ENCODE data around the gene ATP2B3.
A peak's percentile ranks its signal among the peaks of the same experiment; 100 is the strongest.

The ATP2B3 gene

GRCh38 chrX:153564047-153564606 is 46.7 kb downstream of the ATP2B3 start:
- no peak for DNase-seq (ENCODE audit: low read depth in 2 of 3, low spot score in 2 of 3)

- DNase-seq (ENCODE audit: low read depth in 2 of 3, low spot score in 2 of 3), result no peak
Measured at GRCh38 chrX:153565996-153566580, 48.6 kb downstream of the ATP2B3 start.

DNA sequence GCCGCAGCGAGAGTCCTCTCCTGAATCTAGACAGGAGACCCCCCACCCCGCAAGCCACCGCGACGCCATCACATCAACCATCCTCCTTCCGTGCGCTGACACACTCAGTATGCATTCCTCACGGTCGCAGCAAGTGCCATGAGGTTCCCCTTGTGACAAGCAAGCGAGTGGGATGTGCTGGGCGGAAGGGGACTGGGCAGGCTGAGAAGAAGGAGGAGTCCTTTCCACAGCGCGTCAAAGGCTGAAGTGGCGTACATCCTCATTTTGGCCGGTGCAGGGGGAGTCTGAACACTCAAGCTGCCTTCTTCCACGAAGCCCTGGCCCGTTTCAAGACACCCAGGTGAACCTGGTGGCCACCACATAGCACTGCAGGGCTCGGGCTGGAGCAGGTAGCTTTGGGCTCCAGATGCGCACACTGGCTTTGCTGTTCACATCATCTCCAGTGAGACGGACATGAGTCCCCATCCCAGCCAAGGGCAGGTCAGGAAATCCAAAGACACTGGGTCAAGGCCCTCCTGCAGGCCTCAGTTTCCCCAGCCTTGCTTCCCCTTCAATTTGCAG is 51.1 kb downstream of the ATP2B3 start:
- DNase-seq (ENCODE audit: low read depth in 2 of 3, low spot score in 2 of 3), result no peak

DNA sequence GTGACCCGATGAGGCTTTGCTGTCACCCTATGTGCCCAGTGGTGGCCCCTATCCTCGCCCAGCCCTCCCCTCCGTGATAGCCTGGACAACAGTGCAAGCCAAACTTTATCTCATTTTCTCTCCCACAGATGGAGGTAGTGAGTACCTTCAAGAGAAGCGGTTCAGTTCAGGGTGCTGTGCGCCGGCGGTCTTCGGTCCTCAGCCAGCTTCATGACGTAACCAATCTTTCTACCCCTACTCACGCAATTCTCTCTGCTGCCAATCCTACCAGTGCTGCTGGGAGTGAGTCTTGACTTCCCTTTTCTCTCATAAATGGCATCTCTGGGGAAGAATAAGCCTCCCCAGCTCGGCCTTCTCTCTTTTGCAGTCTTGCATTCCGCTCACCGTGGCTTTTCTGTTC is 52.0 kb downstream of the ATP2B3 start:
- no peak for DNase-seq (ENCODE audit: low read depth in 2 of 3, low spot score in 2 of 3)

- DNase-seq (ENCODE audit: low read depth in 2 of 3, low spot score in 2 of 3), result no peak
Measured at GRCh38 chrX:153571534-153571908, 54.1 kb downstream of the ATP2B3 start.

DNA sequence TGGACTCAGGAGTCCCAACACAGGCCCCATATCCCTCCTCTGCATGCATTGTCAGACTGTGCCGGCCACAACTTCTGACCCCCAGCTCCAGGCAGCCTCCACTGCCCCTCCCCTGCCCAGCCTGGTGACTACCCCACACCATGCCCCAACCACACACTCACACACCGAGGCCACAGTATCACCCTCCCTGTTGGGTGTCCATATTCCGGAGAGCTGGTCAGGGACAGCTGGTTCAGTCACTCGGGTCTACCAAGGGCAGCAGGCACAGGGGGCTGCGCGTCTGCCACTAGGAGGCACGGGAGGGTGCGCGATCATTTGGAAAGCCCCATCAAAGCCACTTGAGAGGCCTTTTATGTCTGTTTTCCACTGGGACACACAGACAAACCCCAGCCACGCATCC is 55.2 kb downstream of the ATP2B3 start:
- DNase-seq (ENCODE audit: low read depth in 2 of 3, low spot score in 2 of 3), result no peak

GRCh38 chrX:153573984-153574383 is 56.5 kb downstream of the ATP2B3 start:
- no peak for DNase-seq (ENCODE audit: low read depth in 2 of 3, low spot score in 2 of 3)

DNA sequence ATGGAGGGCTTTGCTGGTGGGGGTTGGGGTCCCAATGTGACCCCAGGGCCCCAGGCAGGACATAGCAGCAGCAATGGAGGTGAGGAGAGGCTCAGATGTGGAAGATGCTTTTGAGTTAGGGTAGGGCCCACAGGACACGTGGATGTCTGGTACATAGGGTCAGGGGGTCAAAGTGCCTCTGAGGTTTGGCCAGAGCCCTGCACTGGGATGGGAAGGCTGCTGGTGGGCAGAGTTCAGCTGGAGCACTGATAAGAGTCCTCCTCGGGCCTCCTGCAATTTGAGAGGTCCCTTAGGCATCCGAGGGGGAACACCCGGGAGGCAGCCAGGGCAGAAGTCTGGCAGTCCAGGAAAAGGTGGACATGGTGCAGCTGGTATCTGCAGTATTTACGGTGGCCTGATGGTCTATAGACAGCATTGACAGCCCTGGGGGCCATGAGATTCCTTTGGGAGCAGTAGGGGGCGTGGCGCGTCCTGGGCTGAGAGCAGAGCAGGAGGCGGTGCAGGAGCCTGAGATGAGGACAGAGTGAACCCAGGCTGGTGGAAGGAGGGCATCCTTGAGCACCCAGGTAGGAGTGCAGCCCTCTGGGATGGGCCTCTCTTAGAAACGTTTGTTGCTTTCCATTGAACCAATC is 58.9 kb downstream of the ATP2B3 start:
- DNase-seq (ENCODE audit: low read depth in 2 of 3, low spot score in 2 of 3), result no peak

DNA sequence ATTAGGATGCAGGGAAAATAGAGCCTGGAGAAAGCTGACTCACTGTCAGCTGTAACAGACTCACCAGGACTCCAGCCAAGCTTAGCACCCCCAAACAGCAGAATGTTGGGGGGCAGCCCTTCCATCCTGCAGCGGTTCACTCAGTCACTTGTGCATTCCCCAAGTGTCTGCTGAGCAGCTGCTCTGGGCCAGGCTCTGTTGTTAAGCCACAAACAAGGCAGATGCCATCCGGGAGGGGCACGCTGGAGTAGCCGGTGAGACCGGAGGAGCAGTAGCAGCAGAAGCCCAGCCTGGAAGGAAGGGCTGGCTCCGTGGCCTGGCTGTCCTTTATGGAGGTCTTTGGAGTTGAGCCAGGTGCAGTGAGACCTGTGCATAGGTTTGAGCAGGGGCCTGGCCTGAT is 59.5 kb downstream of the ATP2B3 start:
- no peak for DNase-seq (ENCODE audit: low read depth in 2 of 3, low spot score in 2 of 3)

GRCh38 chrX:153578200-153578835 is 60.9 kb downstream of the ATP2B3 start:
- no peak for DNase-seq (ENCODE audit: low read depth in 2 of 3, low spot score in 2 of 3)

- DNase-seq (ENCODE audit: low read depth in 2 of 3, low spot score in 2 of 3), result no peak
Measured at GRCh38 chrX:153578889-153579288, 61.4 kb downstream of the ATP2B3 start.

- DNase-seq (ENCODE audit: low read depth in 2 of 3, low spot score in 2 of 3), result no peak
Measured at GRCh38 chrX:153580700-153581386, 63.4 kb downstream of the ATP2B3 start.

- peak in 2 of 3 experiments; percentile 23 to 25 for DNase-seq (ENCODE audit: low read depth in 2 of 3, low spot score in 2 of 3)
Measured at GRCh38 chrX:153582896-153583295, 65.5 kb downstream of the ATP2B3 start.

- no peak for DNase-seq (ENCODE audit: low read depth in 2 of 3, low spot score in 2 of 3)
Measured at GRCh38 chrX:153583433-153583832, 66.0 kb downstream of the ATP2B3 start.

- DNase-seq (ENCODE audit: low read depth in 2 of 3, low spot score in 2 of 3), result no peak
Measured at GRCh38 chrX:153585827-153586226, 68.4 kb downstream of the ATP2B3 start.

- DNase-seq (ENCODE audit: low read depth in 2 of 3, low spot score in 2 of 3), result no peak
Measured at GRCh38 chrX:153587342-153587741, 69.9 kb downstream of the ATP2B3 start.

GRCh38 chrX:153588021-153588781 is 70.8 kb downstream of the ATP2B3 start:
- no peak for DNase-seq (ENCODE audit: low read depth in 2 of 3, low spot score in 2 of 3)

GRCh38 chrX:153588782-153589446 is 71.5 kb downstream of the ATP2B3 start:
- no peak for DNase-seq (ENCODE audit: low read depth in 2 of 3, low spot score in 2 of 3)

GRCh38 chrX:153590961-153591956 is 73.8 kb downstream of the ATP2B3 start:
- no peak for DNase-seq (ENCODE audit: low read depth in 2 of 3, low spot score in 2 of 3)

Data from activated CD8-positive, alpha-beta memory T cell treated with anti-CD3 and anti-CD28 coated beads for 48 hours (primary cell).